Measurements from ENCODE around the gene PHYHIPL. TPM values are rescaled to one million over a fixed set of nuclear protein-coding genes. Genes with fewer than 3 reads are reported as not detected.

PHYHIPL gene
- total RNA-seq, 2 experiments from 2014 or later = not detected

DNA sequence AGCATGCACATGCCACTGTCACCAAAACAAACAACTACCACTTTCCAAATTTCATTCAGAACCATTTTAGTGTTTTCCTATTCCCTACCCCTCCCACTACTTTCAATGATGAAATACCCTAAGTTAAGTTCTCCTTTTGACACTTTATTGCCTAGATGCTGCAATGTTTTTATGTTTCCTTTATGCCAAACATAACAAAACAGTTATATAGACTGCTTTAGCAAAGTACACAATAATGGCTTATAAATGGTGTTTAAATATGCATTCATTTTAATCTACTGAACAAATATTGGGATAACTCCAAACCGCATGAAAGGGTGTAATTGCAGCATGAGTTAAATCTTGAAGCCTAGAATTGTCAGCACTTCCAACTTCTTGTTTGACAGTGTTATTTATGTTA lies 69.2 kb downstream of the PHYHIPL start:
- CTCF ChIA-PET = no interaction called here
- H3K4me3 Mint-ChIP-seq = no peak overlapping the region
- no peak for TF ChIP-seq CTCF (IDR thresholded peaks at IDR 0.05)
- H3K4me1 Mint-ChIP-seq (ENCODE audit: low read depth) = no peaks in the 10 kb centered on the region
- intact Hi-C loops (cut with micrococcal nuclease) = loop anchor here (10.0 kb wide), 1 partner anchor 339 kb away; no protein-coding TSS in a partner anchor
- POLR2A ChIA-PET = no interaction called here
- H3K9me3 Mint-ChIP-seq = no peaks in the 10 kb centered on the region
- peaks cover 2% of the 10 kb centered on the region for H3K27me3 Mint-ChIP-seq
- DNase-seq (no peak), ATAC-seq (no peak)
- no peak overlapping the region for H3K27ac Mint-ChIP-seq
- no peaks in the 10 kb centered on the region for H3K36me3 Mint-ChIP-seq (ENCODE audit: low read depth)

- no peaks in the 10 kb centered on the region for H3K9me3 Mint-ChIP-seq
- intact Hi-C loops (cut with micrococcal nuclease) = no loop called here
- no peak for TF ChIP-seq CTCF (IDR thresholded peaks at IDR 0.05)
- no peaks in the 10 kb centered on the region for H3K36me3 Mint-ChIP-seq (ENCODE audit: low read depth)
- no peaks in the 10 kb centered on the region for H3K27me3 Mint-ChIP-seq
- no peak for ATAC-seq
- H3K27ac Mint-ChIP-seq = no peak overlapping the region
- no peak for DNase-seq
- POLR2A ChIA-PET = no interaction called here
- CTCF ChIA-PET = no interaction called here
- H3K4me3 Mint-ChIP-seq = no peak overlapping the region
- H3K4me1 Mint-ChIP-seq (ENCODE audit: low read depth) = no peaks in the 10 kb centered on the region
Observed at GRCh38 chr10:59252491-59252890, 76.0 kb downstream of the PHYHIPL start.

DNA sequence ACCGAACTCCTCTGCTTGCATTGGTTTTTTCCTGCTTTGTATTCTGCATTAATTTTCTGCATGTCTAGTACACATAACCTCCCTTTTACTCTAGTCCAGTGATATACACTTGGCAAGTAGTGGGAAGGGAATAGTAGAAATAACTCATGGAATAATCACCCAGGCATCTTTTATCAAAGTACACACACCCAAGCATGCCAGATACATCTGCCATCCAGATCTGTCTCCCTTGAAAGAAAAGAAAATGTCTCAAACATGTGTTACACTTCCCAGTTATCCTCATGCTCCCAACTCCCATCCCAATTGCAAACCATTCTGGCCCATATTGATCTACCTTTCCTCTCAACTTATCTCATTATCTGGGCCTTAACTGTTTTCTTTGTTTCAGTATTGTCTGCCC lies 79.0 kb downstream of the PHYHIPL start:
- no peak overlapping the region for H3K4me3 Mint-ChIP-seq
- H3K4me1 Mint-ChIP-seq (ENCODE audit: low read depth) = no peaks in the 10 kb centered on the region
- no peak for TF ChIP-seq CTCF (IDR thresholded peaks at IDR 0.05)
- H3K36me3 Mint-ChIP-seq (ENCODE audit: low read depth) = no peaks in the 10 kb centered on the region
- H3K27ac Mint-ChIP-seq = no peak overlapping the region
- ATAC-seq (no peak), DNase-seq (no peak)
- H3K27me3 Mint-ChIP-seq = no peaks in the 10 kb centered on the region
- intact Hi-C loops (cut with micrococcal nuclease) = no loop called here
- no peaks in the 10 kb centered on the region for H3K9me3 Mint-ChIP-seq
- ChIA-PET CTCF (no interaction called here), POLR2A (no interaction called here)

DNA sequence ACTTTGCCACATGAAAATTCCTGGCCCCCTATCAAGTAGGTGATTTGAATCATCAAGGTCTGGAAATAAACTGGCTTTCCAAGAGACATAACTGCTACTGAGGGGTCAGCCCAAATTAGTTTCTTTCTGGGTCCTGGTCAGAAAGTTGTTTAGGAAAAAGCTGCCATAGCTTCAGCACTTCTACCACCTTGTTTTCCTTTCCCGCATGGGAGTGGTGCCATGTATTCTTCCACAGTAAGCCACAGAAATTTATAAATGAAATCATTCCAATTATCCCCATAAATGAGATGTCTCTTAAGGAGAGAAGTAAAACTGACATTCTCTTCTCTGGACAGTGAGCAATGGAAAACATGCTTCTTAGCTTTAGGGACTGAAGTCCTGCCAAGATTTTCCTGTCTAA lies 80.8 kb downstream of the PHYHIPL start:
- CTCF ChIA-PET = no interaction called here

DNA sequence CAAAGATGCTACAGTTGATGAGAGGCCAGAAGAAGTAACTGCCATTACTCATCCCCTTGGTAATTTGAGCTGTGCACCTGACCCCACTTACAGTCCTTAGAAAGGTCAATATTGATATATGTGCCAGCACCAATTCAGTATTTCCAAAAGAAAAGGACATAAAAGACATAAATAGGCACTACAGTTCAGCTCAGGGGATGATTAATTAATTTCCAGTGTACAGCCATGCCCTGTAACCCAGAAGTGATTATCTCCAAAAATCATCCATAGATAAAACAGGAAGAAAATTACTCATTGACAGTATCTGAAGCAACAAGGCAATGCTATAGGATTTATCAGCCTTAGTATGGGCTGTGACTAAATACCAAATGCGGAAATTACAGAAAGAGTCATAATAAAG lies 82.4 kb downstream of the PHYHIPL start:
- no peaks in the 10 kb centered on the region for H3K36me3 Mint-ChIP-seq (ENCODE audit: low read depth)
- DNase-seq (no peak), ATAC-seq (no peak)
- H3K27me3 Mint-ChIP-seq = no peaks in the 10 kb centered on the region
- ChIA-PET POLR2A (no interaction called here), CTCF (no interaction called here)
- H3K4me1 Mint-ChIP-seq (ENCODE audit: low read depth) = no peaks in the 10 kb centered on the region
- intact Hi-C loops (cut with micrococcal nuclease) = no loop called here
- TF ChIP-seq CTCF (IDR thresholded peaks at IDR 0.05) = no peak
- no peak overlapping the region for H3K4me3 Mint-ChIP-seq
- no peaks in the 10 kb centered on the region for H3K9me3 Mint-ChIP-seq
- no peak overlapping the region for H3K27ac Mint-ChIP-seq

More for the DNA sequence above, 80.8 kb downstream of the PHYHIPL start:
- intact Hi-C loops (cut with micrococcal nuclease) = no loop called here
- no peaks in the 10 kb centered on the region for H3K27me3 Mint-ChIP-seq
- DNase-seq = no peak
- no peak for TF ChIP-seq CTCF (IDR thresholded peaks at IDR 0.05)
- no peak overlapping the region for H3K4me3 Mint-ChIP-seq
- no peak overlapping the region for H3K27ac Mint-ChIP-seq
- H3K9me3 Mint-ChIP-seq = no peaks in the 10 kb centered on the region
- POLR2A ChIA-PET = no interaction called here
- no peaks in the 10 kb centered on the region for H3K4me1 Mint-ChIP-seq (ENCODE audit: low read depth)
- no peak for ATAC-seq
- H3K36me3 Mint-ChIP-seq (ENCODE audit: low read depth) = no peaks in the 10 kb centered on the region
